HG03097 (cell line): ENCODE results near the gene ACTR8.
"Not testable (repeated sequence)": the region's sequence is repeated elsewhere in the genome, so short reads cannot be mapped to it uniquely, and the experiment has no call there.

Experiments
- ATAC-seq: cut with Tn5 transposase; IDR thresholded peaks from one replicate; pipeline ENCODE4 v1.9.1; 2021; ENCODE audit not compliant: unreplicated experiment, low FRiP score

The ACTR8 gene

GRCh38 chr3:53881691-53882593, at the start of gene ACTR8:
Gene ACTR8 (minus strand): TSS chr3:53882152. CDS start chr3:53882101, 51 bp downstream.
- ATAC-seq, result peak; percentile 68

GRCh38 chr3:53927208-53927872, 45.4 kb upstream of the ACTR8 start:
- not testable (repeated sequence) for ATAC-seq

GRCh38 chr3:53921296-53921695, 39.3 kb upstream of the ACTR8 start:
- no peak for ATAC-seq

- ATAC-seq, result no peak
These were observed 37.8 kb upstream of the ACTR8 start for GRCh38 chr3:53919741-53920140.

- ATAC-seq, result no peak
These were observed 31.4 kb upstream of the ACTR8 start for GRCh38 chr3:53913401-53913800.

- ATAC-seq, result no peak
These were observed 20.8 kb upstream of the ACTR8 start for GRCh38 chr3:53902711-53903110.

- no peak for ATAC-seq
These were observed 20.1 kb upstream of the ACTR8 start for GRCh38 chr3:53902067-53902466.

GRCh38 chr3:53900666-53901331, 18.8 kb upstream of the ACTR8 start:
- no peak for ATAC-seq

- no peak for ATAC-seq
These were observed 17.8 kb upstream of the ACTR8 start for GRCh38 chr3:53899750-53900149.

GRCh38 chr3:53892286-53892637, 10.3 kb upstream of the ACTR8 start:
- ATAC-seq, result no peak

- ATAC-seq, result peak; percentile 97
These were observed 9.7 kb upstream of the ACTR8 start, which contains the start of gene SELENOK for GRCh38 chr3:53891497-53892285. Gene SELENOK (minus strand): TSS chr3:53891859.

GRCh38 chr3:53890726-53891475, 8.9 kb upstream of the ACTR8 start:
- ATAC-seq, result peak; percentile 7

GRCh38 chr3:53888232-53888631, 6.3 kb upstream of the ACTR8 start:
- ATAC-seq, result no peak

- ATAC-seq, result no peak
These were observed 5.5 kb upstream of the ACTR8 start for GRCh38 chr3:53887446-53887845.

- ATAC-seq, result no peak
These were observed 3.3 kb upstream of the ACTR8 start for GRCh38 chr3:53885239-53885638.

- no peak for ATAC-seq
These were observed 2.7 kb upstream of the ACTR8 start for GRCh38 chr3:53884623-53885022.

- no peak for ATAC-seq
These were observed 1.1 kb upstream of the ACTR8 start for GRCh38 chr3:53883008-53883407.

GRCh38 chr3:53880396-53881345, 1.3 kb downstream of the ACTR8 start:
- ATAC-seq, result no peak
